DND-41 (cell line): ENCODE results near the gene IQCE.
"Not testable (repeated sequence)": the region's sequence is repeated elsewhere in the genome, so short reads cannot be mapped to it uniquely, and the experiment has no call there.

ENCODE experiments used
- EZH2 ChIP-seq: IDR thresholded peaks from 3 replicates; pipeline ENCODE4 v1.6.1; 2012; ENCODE audit warnings: borderline replicate concordance, low read depth, mild to moderate bottlenecking, moderate library complexity, low read length, inconsistent platforms; ENCODE audit not compliant: severe bottlenecking
- TF ChIP-seq, protein P1 (sequence below): IDR thresholded peaks from 2 replicates; pipeline ENCODE4 v1.5.1; 2012; ENCODE audit warnings: borderline replicate concordance, low read length, moderate library complexity, mild to moderate bottlenecking; ENCODE audit not compliant: poor library complexity, severe bottlenecking; ENCODE audit errors: extremely low read depth

DNA sequence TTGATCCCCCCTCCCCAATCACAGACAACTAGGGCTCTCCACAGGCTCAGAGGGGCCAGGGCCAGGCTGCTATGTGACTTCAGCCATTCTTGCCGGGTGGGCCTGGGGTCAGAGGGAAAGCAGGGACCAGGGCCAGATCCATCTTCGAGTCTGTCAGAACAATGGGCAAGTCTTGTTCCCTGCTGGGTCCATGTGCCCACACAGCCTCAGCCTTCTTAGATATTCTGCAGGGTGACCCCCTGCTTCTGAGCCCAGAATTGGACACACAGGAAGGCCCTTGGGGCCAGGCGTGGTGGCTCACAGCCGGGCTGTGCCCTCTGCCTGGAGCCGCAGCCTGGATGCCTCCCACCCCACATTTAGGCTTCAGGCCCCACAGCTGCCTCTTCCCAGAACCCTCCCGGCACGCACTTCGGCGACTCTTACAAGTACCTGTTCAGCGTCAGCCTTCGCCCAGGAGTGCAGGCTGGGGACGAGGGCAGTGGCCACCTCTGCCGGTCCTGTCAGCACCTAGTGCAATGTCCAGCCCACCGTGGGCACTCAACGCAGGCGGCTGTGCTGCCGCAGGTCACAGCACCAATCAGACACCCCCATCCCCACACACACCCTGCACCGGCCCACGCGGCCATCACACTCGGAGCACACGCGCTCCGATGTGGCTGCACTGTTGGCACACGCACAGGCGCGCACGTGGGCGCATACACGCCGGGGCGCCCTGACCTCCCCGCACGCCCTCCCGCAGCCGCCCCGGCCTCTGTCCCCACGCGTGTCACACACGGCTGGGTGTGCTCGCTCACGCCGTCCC is 27.6 kb upstream of the IQCE start:
- TF ChIP-seq, protein P1, sequence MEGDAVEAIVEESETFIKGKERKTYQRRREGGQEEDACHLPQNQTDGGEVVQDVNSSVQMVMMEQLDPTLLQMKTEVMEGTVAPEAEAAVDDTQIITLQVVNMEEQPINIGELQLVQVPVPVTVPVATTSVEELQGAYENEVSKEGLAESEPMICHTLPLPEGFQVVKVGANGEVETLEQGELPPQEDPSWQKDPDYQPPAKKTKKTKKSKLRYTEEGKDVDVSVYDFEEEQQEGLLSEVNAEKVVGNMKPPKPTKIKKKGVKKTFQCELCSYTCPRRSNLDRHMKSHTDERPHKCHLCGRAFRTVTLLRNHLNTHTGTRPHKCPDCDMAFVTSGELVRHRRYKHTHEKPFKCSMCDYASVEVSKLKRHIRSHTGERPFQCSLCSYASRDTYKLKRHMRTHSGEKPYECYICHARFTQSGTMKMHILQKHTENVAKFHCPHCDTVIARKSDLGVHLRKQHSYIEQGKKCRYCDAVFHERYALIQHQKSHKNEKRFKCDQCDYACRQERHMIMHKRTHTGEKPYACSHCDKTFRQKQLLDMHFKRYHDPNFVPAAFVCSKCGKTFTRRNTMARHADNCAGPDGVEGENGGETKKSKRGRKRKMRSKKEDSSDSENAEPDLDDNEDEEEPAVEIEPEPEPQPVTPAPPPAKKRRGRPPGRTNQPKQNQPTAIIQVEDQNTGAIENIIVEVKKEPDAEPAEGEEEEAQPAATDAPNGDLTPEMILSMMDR: not testable (repeated sequence)
- TF ChIP-seq EZH2: not testable (repeated sequence)
